H1 (cell line): ENCODE measurements around the gene KIF25. TPM values are rescaled to one million over a fixed set of nuclear protein-coding genes. Genes with fewer than 3 reads are reported as not detected.

Source experiments
- CTCF ChIA-PET: fragments of 300-600 bp; sonication (Branson Sonifier 250); formaldehyde crosslinking; loops from one replicate; lab custom pipeline; 2021; ENCODE audit not compliant: partially characterized antibody; lab: Charles Lee
- POLR2A ChIA-PET: fragments of 300-600 bp; sonication (Branson Sonifier 250); formaldehyde crosslinking; loops from one replicate; lab custom pipeline; 2021; ENCODE audit warnings: inconsistent platforms; ENCODE audit not compliant: partially characterized antibody; lab: Charles Lee
- DNase-seq, 2 experiments: peaks; one replicate each; pipeline versions ENCODE4 v3.0.0 to v3.0.0-alpha.2; 2010 to 2022; ENCODE audit warnings: low spot score in 2 of 2, low read depth in 1 of 2, mixed read lengths in 1 of 2
- FAIRE-seq: peaks from 2 replicates; lab custom pipeline; 2011; peaks lifted over from hg19 to GRCh38; lab: Jason Lieb, UNC
- H2AFZ ChIP-seq: 2 replicates; pipeline ENCODE4 v1.8.1; 2012; ENCODE audit warnings: low read length, inconsistent platforms
- H2AK5ac ChIP-seq: 2 replicates; pipeline ENCODE4 v1.6.1; 2013; ENCODE audit warnings: low read depth, low read length
- H2BK120ac ChIP-seq: replicated peaks from 2 replicates; pipeline ENCODE3; 2013; ENCODE audit warnings: low read depth, low read length, inconsistent platforms
- H2BK12ac ChIP-seq: 2 replicates; pipeline ENCODE4 v1.6.1; 2013; ENCODE audit warnings: low read depth, low read length
- H2BK15ac ChIP-seq: 2 replicates; pipeline ENCODE4 v1.6.1; 2013; ENCODE audit warnings: low read length
- H2BK20ac ChIP-seq: 2 replicates; pipeline ENCODE4 v1.6.1; 2013; ENCODE audit warnings: low read length
- H2BK5ac ChIP-seq: 2 replicates; pipeline ENCODE4 v1.6.1; 2013; ENCODE audit warnings: low read depth, low read length
- H3K14ac ChIP-seq: 2 replicates; pipeline ENCODE4 v1.6.1; 2013; ENCODE audit warnings: inconsistent platforms; ENCODE audit not compliant: insufficient read length
- H3K18ac ChIP-seq: 2 replicates; pipeline ENCODE4 v1.6.1; 2013; ENCODE audit warnings: low read length; ENCODE audit errors: extremely low read depth
- H3K23ac ChIP-seq: 2 replicates; pipeline ENCODE4 v1.6.1; 2013; ENCODE audit warnings: inconsistent platforms; ENCODE audit not compliant: insufficient read length
- H3K23me2 ChIP-seq: 2 replicates; pipeline ENCODE4 v1.6.1; 2013; ENCODE audit warnings: low read depth, low read length
- H3K27ac ChIP-seq: 2 replicates; pipeline ENCODE4 v1.6.1; 2011; ENCODE audit warnings: low read depth, low read length, inconsistent platforms
- H3K27me3 ChIP-seq, 4 experiments: replicated peaks in 1 of 4; 1 replicate in 1 of 4; 2 replicates in 3 of 4; pipeline versions ENCODE4 v1.6.1 to v1.8.1; 2011 to 2013; ENCODE audit warnings: low read length in 3 of 4, mild to moderate bottlenecking in 3 of 4, inconsistent platforms in 2 of 4, mixed read lengths in 2 of 4, moderate library complexity in 1 of 4; ENCODE audit not compliant: control insufficient read depth in 3 of 4, insufficient read depth in 3 of 4; ENCODE audit errors: extremely low read depth in 1 of 4
- H3K36me3 ChIP-seq, 4 experiments: 2 replicates each; pipeline versions ENCODE4 v1.6.1 to v1.8.1; 2011 to 2013; ENCODE audit warnings: mild to moderate bottlenecking in 4 of 4, low read length in 3 of 4, moderate library complexity in 2 of 4, control low read depth in 1 of 4, inconsistent platforms in 1 of 4; ENCODE audit not compliant: insufficient read depth in 4 of 4, control insufficient read depth in 2 of 4
- H3K4ac ChIP-seq: replicated peaks from 2 replicates; pipeline ENCODE3; 2013; ENCODE audit warnings: low read length, low read depth, mixed read lengths, inconsistent platforms; ENCODE audit not compliant: insufficient read length
- H3K4me1 ChIP-seq, 4 experiments: replicated peaks in 1 of 4; 1 replicate in 1 of 4; 2 replicates in 3 of 4; pipeline versions ENCODE4 v1.6.1 to v1.8.1; 2011 to 2013; ENCODE audit warnings: low read length in 3 of 4, inconsistent platforms in 2 of 4, mixed read lengths in 1 of 4; ENCODE audit not compliant: insufficient read depth in 4 of 4, control insufficient read depth in 3 of 4
- H3K4me2 ChIP-seq, 2 experiments: 2 replicates each; pipeline versions ENCODE4 v1.6.1 to v1.8.1; 2011 to 2013; ENCODE audit warnings: low read depth in 2 of 2, low read length in 2 of 2, control low read depth in 1 of 2, inconsistent platforms in 1 of 2, mild to moderate bottlenecking in 1 of 2; ENCODE audit not compliant: insufficient read depth in 1 of 2
- H3K4me3 ChIP-seq, 4 experiments: fragments of 200-600, 300-600 bp in 1 of 4; sonication (generic), shearing (Covaris generic), sonication (Bioruptor Twin) in 1 of 4; 2 replicates each; pipeline versions ENCODE4 v1.5.1 to v1.8.1; 2011 to 2016; ENCODE audit warnings: low read length in 4 of 4, low read depth in 3 of 4, control low read depth in 2 of 4, inconsistent platforms in 2 of 4, mild to moderate bottlenecking in 2 of 4, mixed read lengths in 1 of 4, moderate library complexity in 1 of 4; ENCODE audit not compliant: insufficient read depth in 2 of 4; ENCODE audit errors: extremely low read depth in 1 of 4
- H3K56ac ChIP-seq: replicated peaks from 2 replicates; pipeline ENCODE3; 2013; ENCODE audit warnings: low read depth, mild to moderate bottlenecking, mixed read lengths, low read length, inconsistent platforms; ENCODE audit not compliant: insufficient read length
- H3K79me1 ChIP-seq: 2 replicates; pipeline ENCODE4 v1.6.1; 2013; ENCODE audit warnings: low read depth, low read length, control low read depth
- H3K79me2 ChIP-seq, 2 experiments: 2 replicates each; pipeline versions ENCODE4 v1.6.1 to v1.8.1; 2012 to 2013; ENCODE audit warnings: low read length in 2 of 2, mild to moderate bottlenecking in 2 of 2, inconsistent platforms in 1 of 2; ENCODE audit not compliant: insufficient read depth in 2 of 2, control insufficient read depth in 1 of 2
- H3K9ac ChIP-seq, 4 experiments: replicated peaks in 1 of 4; 1 replicate in 1 of 4; 2 replicates in 3 of 4; pipeline versions ENCODE4 v1.6.1 to v1.8.1; 2011 to 2013; ENCODE audit warnings: low read depth in 3 of 4, low read length in 3 of 4, control low read depth in 2 of 4, mild to moderate bottlenecking in 2 of 4, moderate library complexity in 2 of 4, inconsistent platforms in 1 of 4; ENCODE audit errors: extremely low read depth in 1 of 4
- H3K9me3 ChIP-seq, 2 experiments: 2 replicates each; pipeline versions ENCODE4 v1.6.1 to v1.8.1; 2012 to 2013; ENCODE audit warnings: mild to moderate bottlenecking in 2 of 2, moderate library complexity in 2 of 2, control low read depth in 1 of 2, inconsistent platforms in 1 of 2, low read depth in 1 of 2, low read length in 1 of 2, mixed read lengths in 1 of 2; ENCODE audit not compliant: insufficient read depth in 2 of 2
- H4K20me1 ChIP-seq, 2 experiments: replicated peaks in 1 of 2; 2 replicates each; pipeline versions ENCODE3 to v1.8.1; 2011 to 2013; ENCODE audit warnings: inconsistent platforms in 2 of 2, low read length in 2 of 2, mild to moderate bottlenecking in 1 of 2; ENCODE audit not compliant: insufficient read depth in 2 of 2, control insufficient read depth in 1 of 2
- H4K5ac ChIP-seq: 2 replicates; pipeline ENCODE4 v1.6.1; 2013; ENCODE audit warnings: low read length, low read depth, mixed read lengths, inconsistent platforms; ENCODE audit not compliant: insufficient read length
- H4K8ac ChIP-seq: 2 replicates; pipeline ENCODE4 v1.8.0; 2013; ENCODE audit warnings: mild to moderate bottlenecking, moderate library complexity, low read length, inconsistent platforms; ENCODE audit not compliant: insufficient read depth; ENCODE audit errors: extremely low read depth
- H4K91ac ChIP-seq: replicated peaks from 2 replicates; pipeline ENCODE3; 2013; ENCODE audit warnings: low read length, mixed read lengths, inconsistent platforms; ENCODE audit not compliant: insufficient read length
- BRCA1 ChIP-seq: IDR thresholded peaks from 2 replicates; pipeline ENCODE4 v1.6.1; 2012; ENCODE audit warnings: low read depth, low read length, improper control_type of control experiment
- CREB1 ChIP-seq: IDR thresholded peaks from 2 replicates; pipeline ENCODE4 v1.6.1; 2012; ENCODE audit warnings: inconsistent platforms
- CTBP2 ChIP-seq: IDR thresholded peaks from 2 replicates; pipeline ENCODE4 v1.7.0; 2011; ENCODE audit warnings: borderline replicate concordance, mild to moderate bottlenecking, moderate library complexity, mixed read lengths, low read length; ENCODE audit not compliant: insufficient read depth, insufficient read length
- CTCF ChIP-seq, 3 experiments: IDR thresholded peaks; 1 replicate in 2 of 3; 2 replicates in 1 of 3; pipeline versions ENCODE4 v1.5.1 to v1.6.1; 2011; ENCODE audit warnings: low read length in 3 of 3, mild to moderate bottlenecking in 3 of 3, inconsistent platforms in 2 of 3, low read depth in 1 of 3, moderate library complexity in 1 of 3; ENCODE audit not compliant: insufficient read depth in 1 of 3; ENCODE audit errors: control extremely low read depth in 1 of 3
- EGR1 ChIP-seq: IDR thresholded peaks from 2 replicates; pipeline ENCODE4 v1.6.1; 2011; ENCODE audit warnings: low read depth, low read length, borderline replicate concordance
- POU5F1 ChIP-seq: IDR thresholded peaks from 2 replicates; pipeline ENCODE4 v1.6.1; 2011; ENCODE audit warnings: low read depth, mild to moderate bottlenecking, low read length, moderate library complexity
- SP1 ChIP-seq: IDR thresholded peaks from 2 replicates; pipeline ENCODE4 v1.6.1; 2011; ENCODE audit warnings: low read depth, low read length
- SRF ChIP-seq: IDR thresholded peaks from 2 replicates; pipeline ENCODE4 v1.6.1; 2011; ENCODE audit warnings: mild to moderate bottlenecking, low read depth, low read length, moderate library complexity
- TAF7 ChIP-seq: optimal IDR thresholded peaks from 2 replicates; pipeline ENCODE3; 2011; ENCODE audit warnings: low read depth, mild to moderate bottlenecking, inconsistent platforms, low read length, moderate library complexity, borderline replicate concordance
- WGBS, 2 experiments: shearing (Covaris generic) in 1 of 2; methylation state at CpG; one replicate each; pipeline versions ENCODE4 v1.1.6 to v1.1.7; 2013 to 2015; ENCODE audit warnings: low lambda C conversion rate in 2 of 2, mixed read lengths in 2 of 2, inconsistent platforms in 1 of 2, low coverage in 1 of 2, missing lambda C conversion rate in 1 of 2; ENCODE audit not compliant: insufficient replicate concordance in 2 of 2, insufficient coverage in 1 of 2, insufficient read length in 1 of 2; ENCODE audit errors: extremely low coverage in 1 of 2, missing lambda C conversion rate in 1 of 2; 5-methylcytosine and 5-hydroxymethylcytosine counted together
- polyA plus RNA-seq, 7 experiments: library from polyadenylated mRNA; depleted of rRNA in 3 of 7; stranded (reverse) in 5 of 7; unstranded in 2 of 7; fragments of >200 nt in 5 of 7; fragments of 200-250 nt in 2 of 7; gene quantifications; 1 replicate in 5 of 7; 2 replicates in 1 of 7; 4 replicates in 1 of 7; pipeline versions ENCODE4 v1.2.1 to v1.2.3, GENCODE V29; 2011 to 2013; ENCODE audit warnings: missing spikeins in 2 of 7, mixed read lengths in 2 of 7
- total RNA-seq: library from RNA; stranded (reverse); fragmentation: NEBNext Ultra II Directional; extraction: Animal tissue kit (Norgen Biotek cat#: 25700); gene quantifications from 2 replicates; pipeline ENCODE4 v1.2.1, GENCODE V29; 2021
- TF ChIP-seq, protein P1 (sequence below): IDR thresholded peaks from 2 replicates; pipeline ENCODE4 v1.6.1; 2011; ENCODE audit warnings: low read length, improper control_type of control experiment

The KIF25 gene
- total and polyA plus RNA-seq, 2 of the 8 experiments (the other 6 are each of a cell fraction or from before 2014, with no cell fraction given) = 1.5 to 2.0 TPM

DNA sequence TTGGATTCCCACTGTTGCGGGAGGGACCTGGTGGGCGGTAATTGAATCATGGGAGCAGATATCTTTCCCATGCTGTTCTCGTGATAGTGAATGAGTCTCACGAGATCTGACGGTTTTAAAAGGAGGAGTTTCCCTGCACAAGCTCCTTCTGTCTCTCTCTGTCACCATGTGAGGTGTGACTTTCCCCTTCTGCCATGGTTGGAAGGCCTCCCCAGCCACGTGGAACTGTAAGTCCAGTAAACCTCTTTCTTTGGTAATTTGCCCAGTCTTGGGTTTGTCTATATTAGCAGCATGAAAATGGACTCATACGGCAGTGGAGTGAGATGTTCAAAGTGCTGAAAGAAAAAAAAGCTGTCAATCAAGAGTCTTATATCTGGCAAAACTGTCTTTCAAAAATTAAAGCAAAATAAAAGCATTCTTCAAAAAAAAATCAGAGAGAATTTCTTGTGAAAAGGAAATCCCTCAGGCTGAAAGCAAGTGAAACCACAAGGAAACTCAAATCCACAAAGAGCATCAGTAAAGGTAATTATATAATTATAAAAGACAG is 15.5 kb upstream of the KIF25 start:
- CTCF ChIA-PET = interaction anchor here (3.1 kb wide), 1 partner anchor 14 kb away, joined by 17 read pairs; no protein-coding TSS in a partner anchor
- POLR2A ChIA-PET = no interaction called here
- H2BK120ac ChIP-seq = no peak overlapping the region
- H2AFZ ChIP-seq = no peak overlapping the region
- no peak overlapping the region for H2BK20ac ChIP-seq
- H3K56ac ChIP-seq = no peak overlapping the region
- H3K9ac ChIP-seq = no peak overlapping the region
- no peak overlapping the region for H3K18ac ChIP-seq
- H3K23me2 ChIP-seq = no peaks in the 10 kb centered on the region
- no peak overlapping the region for H3K4ac ChIP-seq
- no peak overlapping the region for H4K91ac ChIP-seq
- H3K27ac ChIP-seq = no peak overlapping the region
- no peak overlapping the region for H3K23ac ChIP-seq
- no peak overlapping the region for H4K5ac ChIP-seq
- no peak overlapping the region for H2AK5ac ChIP-seq
- no peaks in the 10 kb centered on the region for H3K79me1 ChIP-seq
- TF ChIP-seq BRCA1 (no peak), CTBP2 (no peak), SP1 (no peak), TAF7 (no peak), SRF (no peak), POU5F1 (no peak), CREB1 (no peak), CTCF (IDR thresholded peaks at IDR 0.05; ENCODE audit: control extremely low read depth in 1 of 3, insufficient read depth in 1 of 3, low read depth in 1 of 3, low read length in 3 of 3) (no peak), EGR1 (no peak)
- TF ChIP-seq, protein P1, sequence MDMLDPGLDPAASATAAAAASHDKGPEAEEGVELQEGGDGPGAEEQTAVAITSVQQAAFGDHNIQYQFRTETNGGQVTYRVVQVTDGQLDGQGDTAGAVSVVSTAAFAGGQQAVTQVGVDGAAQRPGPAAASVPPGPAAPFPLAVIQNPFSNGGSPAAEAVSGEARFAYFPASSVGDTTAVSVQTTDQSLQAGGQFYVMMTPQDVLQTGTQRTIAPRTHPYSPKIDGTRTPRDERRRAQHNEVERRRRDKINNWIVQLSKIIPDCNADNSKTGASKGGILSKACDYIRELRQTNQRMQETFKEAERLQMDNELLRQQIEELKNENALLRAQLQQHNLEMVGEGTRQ = no peak
- WGBS, 2 experiments = 85% methylated on average over 7 of the region's 7 CpGs; no CpG with 5 or more reads in 1 of the 2 experiments
- no peaks in the 10 kb centered on the region for H3K27me3 ChIP-seq
- H2BK15ac ChIP-seq = no peak overlapping the region
- no peaks in the 10 kb centered on the region for H3K36me3 ChIP-seq
- FAIRE-seq = no peak
- H3K14ac ChIP-seq = no peak overlapping the region
- no peak overlapping the region for H4K8ac ChIP-seq
- no peak for DNase-seq
- no peak overlapping the region for H2BK12ac ChIP-seq
- no peak overlapping the region for H3K4me2 ChIP-seq
- H4K20me1 ChIP-seq = no peaks in the 10 kb centered on the region
- no peak overlapping the region for H3K4me3 ChIP-seq
- H3K79me2 ChIP-seq = no peaks in the 10 kb centered on the region
- no peaks in the 10 kb centered on the region for H3K4me1 ChIP-seq
- peaks cover 0 to 1% of the 10 kb centered on the region in 2 experiments; a peak in 1 of 4 replicates for H3K9me3 ChIP-seq
- H2BK5ac ChIP-seq = no peak overlapping the region
